HG02970 (cell line): ENCODE data around the gene UMODL1.

Source experiments
- ATAC-seq: cut with Tn5 transposase; IDR thresholded peaks from one replicate; pipeline ENCODE4 v1.9.1; 2021; ENCODE audit warnings: mild to moderate bottlenecking, moderate library complexity, moderate number of reproducible peaks; ENCODE audit not compliant: unreplicated experiment, low FRiP score

The UMODL1 gene

GRCh38 chr21:42095581-42095980, 24.5 kb downstream of the UMODL1 start:
- no peak for ATAC-seq

DNA sequence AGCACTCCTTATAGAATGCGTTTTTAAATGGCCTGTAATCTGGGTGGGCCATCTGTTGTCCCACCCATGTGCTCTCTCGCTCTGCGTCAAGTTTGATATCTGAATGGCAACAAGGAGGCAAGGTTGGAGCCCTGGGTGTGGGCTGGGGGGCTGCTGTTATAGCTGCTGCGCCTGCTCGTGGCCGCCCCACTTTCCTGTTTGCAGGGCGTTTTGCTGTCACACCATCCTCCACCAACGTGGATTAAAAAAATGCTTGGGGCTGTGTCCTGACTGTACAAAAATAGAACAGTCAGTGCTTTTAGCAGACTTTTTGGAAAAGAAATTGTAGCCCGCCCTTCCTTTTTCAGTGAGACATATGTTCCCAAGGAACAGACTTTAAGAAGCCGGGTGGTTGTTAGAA, 25.4 kb downstream of the UMODL1 start:
- ATAC-seq: no peak

- ATAC-seq: no peak
Observed at GRCh38 chr21:42097274-42097673, 26.2 kb downstream of the UMODL1 start.

DNA sequence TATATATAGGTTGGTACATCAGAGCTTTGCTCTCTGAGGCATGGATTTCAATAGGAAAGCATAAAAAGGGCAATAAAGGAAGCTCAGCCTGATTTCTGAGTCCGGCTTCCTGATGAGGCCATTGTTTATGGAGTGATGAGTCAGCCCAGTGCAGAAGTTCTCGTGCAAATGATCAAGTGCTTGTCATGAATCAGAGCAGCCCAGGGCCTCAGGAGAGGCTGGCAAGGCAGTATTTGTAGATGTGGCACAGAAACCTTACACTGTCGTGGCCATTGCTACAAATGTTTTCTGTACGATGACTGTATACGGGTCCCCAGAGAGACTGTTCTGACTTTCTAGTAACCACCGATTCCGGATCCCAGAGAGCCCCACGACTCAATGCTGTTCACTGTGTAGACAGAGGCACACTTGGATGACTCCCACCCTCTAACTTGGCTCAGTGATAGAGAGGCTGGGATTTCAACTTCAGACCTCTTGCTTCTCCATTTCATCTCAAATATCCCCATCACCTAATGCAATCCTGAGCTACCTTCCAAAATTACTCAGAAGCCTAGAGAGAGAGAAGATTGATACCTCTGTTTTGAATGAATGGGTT, 26.8 kb downstream of the UMODL1 start:
- no peak for ATAC-seq

DNA sequence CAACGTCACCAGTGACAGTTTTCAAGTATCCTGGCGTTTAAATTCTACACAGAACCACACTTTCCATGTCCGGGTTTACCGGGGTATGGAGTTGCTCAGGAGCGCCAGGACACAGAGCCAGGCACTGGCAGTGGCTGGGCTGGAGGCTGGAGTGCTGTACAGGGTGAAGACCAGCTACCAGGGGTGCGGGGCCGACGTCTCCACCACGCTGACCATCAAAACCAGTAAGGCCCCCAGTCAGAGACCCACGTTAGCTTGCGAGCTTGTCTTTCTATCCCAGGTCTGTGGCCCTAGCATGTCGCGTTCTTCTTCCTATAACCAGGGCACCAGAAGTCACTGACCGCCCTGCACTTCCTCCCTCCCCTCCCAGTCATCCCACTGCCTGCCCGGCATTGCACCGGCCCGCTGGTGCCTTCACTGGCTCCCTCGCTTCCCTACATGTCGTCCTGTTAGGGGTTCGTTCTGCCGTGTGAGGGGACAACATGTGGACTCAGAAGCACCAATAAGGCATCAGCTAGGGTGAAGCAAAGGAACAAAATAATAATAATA, 27.9 kb downstream of the UMODL1 start:
- ATAC-seq: no peak

DNA sequence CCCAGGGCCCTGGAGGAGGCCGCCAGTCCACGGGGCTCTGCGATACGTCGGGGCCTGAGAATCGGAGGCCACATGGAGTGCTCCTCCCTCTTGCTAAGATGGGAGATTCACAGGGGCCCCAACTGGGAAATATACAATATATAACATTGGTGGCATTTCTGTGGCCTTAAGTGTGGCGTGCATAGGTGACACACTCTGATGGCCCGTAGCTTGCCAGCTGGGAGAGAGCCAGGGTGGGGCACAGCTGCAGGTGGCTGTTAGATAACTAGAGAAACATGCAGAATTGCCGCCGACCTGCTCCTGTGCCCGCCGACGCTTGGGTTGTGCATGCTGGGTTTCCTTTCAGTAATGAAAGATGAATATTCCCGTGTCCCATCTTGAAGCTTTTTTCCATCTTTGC, 30.1 kb downstream of the UMODL1 start:
- ATAC-seq: no peak

DNA sequence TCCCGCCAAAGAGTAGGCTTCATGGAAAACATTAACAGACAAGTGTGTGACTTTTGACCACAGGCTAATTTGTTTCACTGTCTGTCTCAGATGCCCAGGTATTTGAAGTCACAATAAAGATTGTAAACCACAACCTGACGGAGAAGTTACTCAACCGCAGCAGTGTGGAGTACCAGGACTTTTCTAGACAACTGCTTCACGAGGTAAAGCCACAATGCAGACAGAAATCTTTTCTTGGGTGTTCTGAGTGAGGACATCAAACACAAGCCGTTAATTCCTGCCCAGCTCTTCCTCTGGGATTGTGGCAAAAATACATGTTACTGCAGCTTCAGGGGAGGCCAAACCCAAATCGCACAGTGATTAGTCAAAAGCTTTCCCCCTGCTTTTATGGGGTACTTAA, 31.0 kb downstream of the UMODL1 start:
- ATAC-seq: no peak

DNA sequence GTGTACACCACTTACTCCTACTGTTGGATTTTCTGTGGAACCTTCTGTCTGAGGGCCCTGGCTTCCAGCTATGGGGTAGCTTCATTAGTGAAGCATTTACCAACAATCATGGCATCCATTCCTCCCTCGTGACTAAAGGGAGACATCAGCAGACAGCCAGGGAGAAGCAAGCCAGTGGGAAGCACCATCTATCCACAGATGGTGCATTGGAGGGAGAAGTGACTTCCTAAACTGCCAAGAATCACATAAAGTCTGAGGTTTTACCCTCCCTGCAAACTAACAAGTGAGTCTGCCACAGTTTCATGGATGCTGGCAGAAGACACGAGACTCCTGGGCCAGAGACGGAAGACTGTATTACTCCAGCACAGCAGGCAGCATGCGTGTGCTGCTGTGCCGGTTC, 31.4 kb downstream of the UMODL1 start:
- no peak for ATAC-seq

DNA sequence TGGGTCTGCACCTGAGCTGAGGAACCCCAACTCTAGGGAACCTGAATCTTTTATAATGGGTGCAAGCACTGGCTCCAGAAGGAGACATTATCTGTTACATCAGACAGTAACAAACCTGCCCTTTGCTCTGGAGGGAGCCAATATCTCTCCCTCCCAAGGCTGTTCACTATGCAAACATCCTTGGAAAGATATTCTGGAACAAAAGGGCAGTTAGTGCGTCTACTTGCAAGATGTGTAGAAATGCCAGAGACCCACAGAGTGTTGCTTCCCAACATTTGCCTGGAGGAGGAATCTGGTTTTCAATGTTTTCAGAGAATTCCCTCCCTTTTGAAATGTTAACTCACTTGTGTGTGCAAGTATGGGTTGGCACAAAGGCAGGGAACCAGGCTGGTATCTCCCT, 31.9 kb downstream of the UMODL1 start:
- no peak for ATAC-seq

GRCh38 chr21:42103843-42104242, 32.7 kb downstream of the UMODL1 start:
- ATAC-seq: no peak

DNA sequence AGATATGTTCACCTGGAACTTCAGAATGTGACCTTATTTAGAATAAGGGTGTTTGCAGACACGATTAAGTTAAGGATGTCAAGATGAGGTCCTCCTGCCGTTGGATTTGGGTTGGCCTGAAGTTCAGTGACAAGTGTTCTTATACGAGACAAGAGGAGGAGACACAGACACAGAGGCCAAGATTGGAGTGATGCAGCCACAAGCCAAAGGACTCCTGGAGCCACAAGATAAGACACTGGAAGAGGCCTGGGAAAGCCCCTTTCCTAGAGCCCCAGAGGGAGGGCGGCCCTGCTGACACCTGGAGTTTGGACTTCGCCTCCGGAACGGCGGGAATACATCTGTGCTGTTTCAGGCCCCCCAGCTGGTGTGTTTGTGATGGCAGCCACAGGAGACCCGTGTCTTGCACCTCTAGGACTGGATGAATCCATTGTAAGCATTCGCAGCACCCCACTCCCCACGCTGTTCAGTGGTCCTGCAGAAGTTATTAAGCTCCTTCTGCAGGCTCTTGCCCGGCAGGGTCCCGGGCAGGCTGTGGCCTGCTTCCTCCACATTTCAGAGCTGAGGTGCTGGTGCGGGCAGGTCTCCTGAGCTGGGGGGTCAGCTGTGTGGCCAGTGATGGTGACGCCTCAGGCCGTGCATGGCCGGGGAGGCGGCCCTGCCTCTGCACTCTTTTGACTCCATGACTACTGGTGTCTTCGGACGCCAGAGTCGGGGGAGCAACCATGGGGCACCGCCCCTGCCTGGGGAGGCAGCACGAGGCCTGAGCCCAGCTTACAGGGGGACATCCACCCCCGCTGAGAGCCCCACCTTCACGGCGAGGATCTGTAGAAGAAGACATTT, 34.6 kb downstream of the UMODL1 start:
- ATAC-seq: no peak

DNA sequence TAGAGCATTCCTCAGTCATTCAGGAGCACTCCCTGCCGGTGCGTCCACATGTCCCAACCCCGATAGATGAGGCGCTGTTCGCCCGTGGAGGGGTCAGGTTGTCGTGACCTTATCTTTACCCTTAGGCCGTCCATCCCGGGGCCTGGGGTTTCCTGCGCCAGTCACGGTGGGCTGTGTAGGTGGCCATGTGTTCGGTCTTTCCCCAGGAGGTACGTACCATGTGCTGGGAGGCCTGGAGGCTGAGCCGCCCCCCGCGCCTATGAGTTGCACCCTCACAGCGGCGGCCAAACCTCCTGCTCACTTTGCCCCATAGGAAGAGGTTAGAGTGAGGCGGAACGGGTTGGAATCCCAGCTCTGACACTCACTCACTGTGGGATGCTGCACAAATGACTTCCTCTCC, 35.3 kb downstream of the UMODL1 start:
- ATAC-seq: no peak

DNA sequence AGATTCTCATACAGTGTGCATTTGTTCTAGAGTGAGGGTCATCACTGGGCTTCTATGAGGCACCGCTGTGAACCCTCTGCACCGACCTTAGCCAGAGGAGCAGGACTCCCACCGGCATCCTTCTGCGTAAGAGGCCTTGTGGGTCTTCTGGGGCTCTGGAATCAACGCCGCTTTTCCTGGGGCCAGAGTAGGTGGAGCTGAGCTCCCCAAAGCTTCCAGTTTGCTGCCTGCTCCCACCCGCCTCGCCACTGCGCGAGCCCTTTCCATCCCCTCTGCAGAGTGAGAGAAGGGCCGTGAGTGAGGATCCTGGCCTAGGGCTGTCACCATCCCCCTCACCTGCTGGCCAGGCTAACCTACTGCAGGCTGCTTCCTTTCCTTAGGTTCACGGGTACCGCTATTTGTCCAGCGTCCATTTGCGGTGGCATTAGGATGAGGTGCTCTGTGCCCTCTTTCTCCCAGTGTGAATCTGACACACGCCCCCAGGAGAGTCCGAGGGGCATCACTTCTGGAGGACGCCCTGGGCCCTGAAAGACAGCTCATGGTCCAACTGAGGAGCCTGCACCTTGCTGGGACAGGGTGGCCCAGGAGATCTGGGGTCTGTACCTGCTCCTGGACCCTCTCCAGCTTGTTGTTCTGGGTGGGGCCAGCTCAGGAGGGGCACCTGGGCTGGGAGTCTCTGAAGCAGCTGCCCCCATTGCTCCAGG, 36.2 kb downstream of the UMODL1 start:
- ATAC-seq: no peak

DNA sequence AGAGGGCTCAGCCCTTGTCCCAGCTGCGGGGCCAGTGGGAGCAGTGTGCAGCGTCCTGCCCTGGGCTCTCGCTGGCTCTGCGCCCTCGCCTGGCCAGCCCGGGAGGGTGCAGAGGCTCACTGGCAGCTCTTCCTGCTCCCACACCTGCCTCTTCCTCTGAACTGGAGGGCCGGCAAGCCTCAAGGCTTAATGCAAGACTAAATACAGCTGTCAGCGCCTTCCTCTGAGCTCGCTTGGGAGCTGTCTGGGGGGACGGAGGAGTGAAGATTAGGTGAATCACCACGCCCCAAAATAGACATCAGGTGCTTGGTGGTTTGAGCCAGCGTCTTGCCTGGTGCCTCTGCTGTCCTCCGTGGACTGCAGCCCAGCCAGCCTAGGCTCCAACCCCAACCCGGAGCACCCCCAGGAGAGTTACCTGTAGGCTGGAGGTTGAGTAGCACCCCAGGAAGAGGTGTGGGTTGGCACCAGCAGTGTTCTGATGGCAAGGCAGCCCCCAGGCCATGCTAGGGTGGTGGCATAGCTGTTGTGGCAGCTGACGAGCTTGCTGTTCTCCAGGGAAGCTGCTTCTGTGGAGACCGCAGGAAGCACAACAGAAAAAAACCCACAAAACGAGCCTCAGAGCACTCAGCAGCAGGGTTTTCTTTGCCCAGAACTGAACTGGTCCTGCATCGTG, 36.9 kb downstream of the UMODL1 start:
- ATAC-seq: no peak

- ATAC-seq: no peak
Observed at GRCh38 chr21:42108554-42109340, 37.6 kb downstream of the UMODL1 start.

GRCh38 chr21:42109473-42109872, 38.4 kb downstream of the UMODL1 start:
- ATAC-seq: no peak

DNA sequence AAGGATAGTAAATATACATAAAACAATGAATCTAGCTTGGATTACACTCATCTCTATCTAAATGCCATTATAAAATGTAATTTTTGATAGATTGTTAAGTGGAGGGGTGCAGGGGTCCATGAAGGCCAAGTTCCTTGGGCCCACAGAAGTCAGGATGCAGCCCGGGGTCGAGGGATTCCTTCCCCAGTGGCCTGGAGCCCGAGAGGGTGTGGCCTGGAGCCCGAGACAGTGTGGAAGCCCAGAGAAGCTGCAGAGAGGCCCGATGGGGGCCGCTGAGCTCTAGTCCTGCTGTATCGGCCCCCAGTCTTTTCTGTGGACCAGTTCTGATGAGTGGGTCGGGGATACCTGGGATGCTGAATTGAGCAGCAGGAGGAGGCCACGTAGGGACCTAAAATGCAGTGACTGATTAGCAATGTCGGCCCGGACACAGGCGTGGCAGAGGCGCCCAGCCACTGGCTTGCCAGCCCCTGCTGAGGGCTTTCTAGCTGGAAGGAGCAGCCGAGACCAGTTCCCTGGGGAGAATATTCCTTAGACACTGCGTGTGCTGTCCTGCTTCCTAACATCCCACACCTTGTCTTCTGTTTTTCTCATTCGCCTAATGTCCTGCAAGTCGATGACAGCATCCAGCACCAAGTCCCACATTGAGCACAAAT, 38.9 kb downstream of the UMODL1 start:
- no peak for ATAC-seq

- ATAC-seq: no peak
Observed at GRCh38 chr21:42110691-42111469, 39.8 kb downstream of the UMODL1 start.

DNA sequence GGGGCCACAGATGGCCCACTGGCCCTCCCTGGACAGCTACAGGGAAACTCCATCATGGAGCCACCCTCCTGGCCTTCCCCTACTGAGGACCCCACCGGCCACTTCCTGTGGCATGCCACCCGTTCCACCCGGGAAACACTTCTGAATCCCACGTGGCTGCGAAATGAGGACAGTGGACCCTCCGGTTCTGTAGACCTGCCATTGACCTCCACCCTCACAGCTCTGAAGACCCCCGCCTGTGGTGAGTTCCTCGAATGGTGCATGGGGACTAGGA, 40.3 kb downstream of the UMODL1 start:
- no peak for ATAC-seq
